GM13976 (cell line): Measurements from ENCODE around the gene SRSF10.

Experiments
- DNase-seq: peaks from one replicate; pipeline ENCODE4 v3.0.0; 2012; ENCODE audit warnings: low spot score
- CTCF ChIP-seq: IDR thresholded peaks from 2 replicates; pipeline ENCODE4 v1.5.1; 2012; ENCODE audit warnings: borderline replicate concordance, mild to moderate bottlenecking; ENCODE audit not compliant: insufficient read depth; ENCODE audit errors: extremely low read depth, missing control alignments, control extremely low read depth
- in situ Hi-C: fragments of 300-500 bp; cut with MboI; formaldehyde crosslinking; loops from one replicate; pipeline ENCODE4 v1.12.0; 2022; ENCODE audit warnings: low sequenced_read_pairs, mixed read lengths, inconsistent platforms; ENCODE audit not compliant: unreplicated experiment

Gene SRSF10

GRCh38 chr1:24005163-24005562 is 25.0 kb upstream of the SRSF10 start:
- no peak for DNase-seq
- in situ Hi-C loops, result no loop called here
- no peak for TF ChIP-seq CTCF

- no peak for TF ChIP-seq CTCF
- in situ Hi-C loops, result no loop called here
- DNase-seq, result no peak
These were observed 24.0 kb upstream of the SRSF10 start for GRCh38 chr1:24004132-24004531.

GRCh38 chr1:24003331-24003972 is 23.3 kb upstream of the SRSF10 start:
- TF ChIP-seq CTCF, result no peak
- DNase-seq, result no peak
- in situ Hi-C loops, result no loop called here

GRCh38 chr1:24002695-24003094 is 22.6 kb upstream of the SRSF10 start:
- no peak for TF ChIP-seq CTCF
- DNase-seq, result no peak
- in situ Hi-C loops, result no loop called here

GRCh38 chr1:23999156-23999671 is 19.1 kb upstream of the SRSF10 start:
- no peak for TF ChIP-seq CTCF
- no peak for DNase-seq
- in situ Hi-C loops, result no loop called here

GRCh38 chr1:23997812-23998211 is 17.7 kb upstream of the SRSF10 start:
- DNase-seq, result no peak
- in situ Hi-C loops, result no loop called here
- no peak for TF ChIP-seq CTCF
